ENCODE measurements around the gene ACSF3. TPM values are rescaled to one million over a fixed set of nuclear protein-coding genes. Genes with fewer than 3 reads are reported as not detected.
A peak's percentile ranks its signal among the peaks of the same experiment; 100 is the strongest.

Gene ACSF3
- total RNA-seq, 4 donors from 2014 or later, result 94.6 to 120 (median 108) TPM

DNA sequence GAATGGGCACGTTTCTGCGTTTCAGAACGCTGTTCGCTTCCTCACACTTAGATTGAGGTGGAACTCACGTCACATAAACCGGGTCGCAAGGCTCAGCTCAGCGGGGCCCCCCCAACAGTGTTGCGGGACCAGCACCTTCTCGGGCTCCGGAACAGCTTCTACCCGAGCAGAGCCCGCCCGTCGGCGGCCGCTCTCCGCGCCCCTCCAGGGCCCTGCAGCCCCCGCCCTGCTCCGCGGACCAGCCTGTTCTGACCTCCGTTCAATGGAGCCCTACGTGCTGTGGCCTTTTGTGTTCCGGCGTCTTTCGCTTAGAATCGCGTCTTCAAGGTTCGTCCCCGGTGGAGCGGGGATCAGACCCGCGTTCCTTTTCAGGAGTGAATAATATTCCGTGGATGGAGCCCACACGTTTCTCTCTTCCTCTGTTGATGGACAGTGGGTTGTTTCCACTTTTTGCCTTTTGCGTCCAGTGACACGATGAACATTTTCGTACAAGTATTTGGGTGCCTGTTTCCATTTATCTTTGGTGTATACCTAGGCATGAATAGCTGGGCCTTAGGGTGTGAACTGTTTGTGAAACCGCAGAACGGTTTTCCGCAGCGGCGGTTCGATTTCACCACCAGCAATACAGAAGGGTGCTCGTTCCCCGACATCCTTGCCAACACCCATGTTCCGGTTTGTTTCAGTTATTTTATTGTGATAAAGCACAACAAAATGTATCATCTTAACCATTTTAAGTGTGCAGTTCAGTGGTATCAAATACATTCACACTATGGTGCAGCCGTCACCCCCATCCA, 109.0 kb downstream of the ACSF3 start:
- peak overlapping the region in 2 of 4 donors; percentile 41 to 55 for H3K4me3 ChIP-seq
- no peak for DNase-seq
- H3K27me3 ChIP-seq, result peaks cover 0 to 32% of the 10 kb centered on the region in 2 donors
- no peaks in the 10 kb centered on the region for H3K36me3 ChIP-seq
- peaks cover 0 to 20% (median 6%) of the 10 kb centered on the region in 4 donors for H3K4me1 ChIP-seq
- TF ChIP-seq, protein P1, sequence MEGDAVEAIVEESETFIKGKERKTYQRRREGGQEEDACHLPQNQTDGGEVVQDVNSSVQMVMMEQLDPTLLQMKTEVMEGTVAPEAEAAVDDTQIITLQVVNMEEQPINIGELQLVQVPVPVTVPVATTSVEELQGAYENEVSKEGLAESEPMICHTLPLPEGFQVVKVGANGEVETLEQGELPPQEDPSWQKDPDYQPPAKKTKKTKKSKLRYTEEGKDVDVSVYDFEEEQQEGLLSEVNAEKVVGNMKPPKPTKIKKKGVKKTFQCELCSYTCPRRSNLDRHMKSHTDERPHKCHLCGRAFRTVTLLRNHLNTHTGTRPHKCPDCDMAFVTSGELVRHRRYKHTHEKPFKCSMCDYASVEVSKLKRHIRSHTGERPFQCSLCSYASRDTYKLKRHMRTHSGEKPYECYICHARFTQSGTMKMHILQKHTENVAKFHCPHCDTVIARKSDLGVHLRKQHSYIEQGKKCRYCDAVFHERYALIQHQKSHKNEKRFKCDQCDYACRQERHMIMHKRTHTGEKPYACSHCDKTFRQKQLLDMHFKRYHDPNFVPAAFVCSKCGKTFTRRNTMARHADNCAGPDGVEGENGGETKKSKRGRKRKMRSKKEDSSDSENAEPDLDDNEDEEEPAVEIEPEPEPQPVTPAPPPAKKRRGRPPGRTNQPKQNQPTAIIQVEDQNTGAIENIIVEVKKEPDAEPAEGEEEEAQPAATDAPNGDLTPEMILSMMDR (IDR thresholded peaks at IDR 0.05), result no peak
- no peak for TF ChIP-seq POLR2A (IDR thresholded peaks at IDR 0.05)
- no peak overlapping the region for H3K27ac ChIP-seq
- H3K9me3 ChIP-seq, result no peaks in the 10 kb centered on the region

Other genes with a start within 250 kb of the ACSF3 start
- 100 to 1,000 TPM in 3 of 4 donors, 10 to 100 TPM in 1; 46.4 to 180 (median 133) TPM for gene GALNS, start 236.9 kb upstream of the ACSF3 start, total RNA-seq
- gene TRAPPC2L, start 236.7 kb upstream of the ACSF3 start, total RNA-seq, result 10 to 100 TPM; 20.4 to 47.9 (median 35.4) TPM
- not detected for gene PABPN1L, start 227.2 kb upstream of the ACSF3 start, total RNA-seq
- gene CBFA2T3, start 116.6 kb upstream of the ACSF3 start, total RNA-seq, result 10 to 100 TPM in 1 of 4 donors, 1 to 10 TPM in 3; 3.5 to 35.5 (median 6.8) TPM
- not detected for gene CDH15, start 77.9 kb downstream of the ACSF3 start, total RNA-seq
- gene SLC22A31, start 106.7 kb downstream of the ACSF3 start, total RNA-seq, result under 1 TPM in 2 of 4 donors, not detected in 2; 0.53 to 0.67 TPM
- gene ZNF778, start 123.9 kb downstream of the ACSF3 start, total RNA-seq, result 10 to 100 TPM in 2 of 4 donors, 1 to 10 TPM in 2; 4.1 to 16.9 (median 10.7) TPM